GM23248 (cell line): ENCODE measurements around the gene LYSMD3.

Experiments
- EZH2 ChIP-seq: fragments of 200-600 bp; sonication (generic); IDR thresholded peaks from 2 replicates; pipeline ENCODE4 v1.6.1; 2018; ENCODE audit warnings: antibody characterized with exemption, mild to moderate bottlenecking; ENCODE audit not compliant: insufficient read depth, poor library complexity, severe bottlenecking
- EZH2phosphoT487 ChIP-seq: fragments of 200-600 bp; sonication (generic); IDR thresholded peaks from 2 replicates; pipeline ENCODE4 v1.6.1; 2018; ENCODE audit warnings: antibody characterized with exemption, moderate library complexity, mild to moderate bottlenecking, low read depth; ENCODE audit not compliant: insufficient read depth

DNA sequence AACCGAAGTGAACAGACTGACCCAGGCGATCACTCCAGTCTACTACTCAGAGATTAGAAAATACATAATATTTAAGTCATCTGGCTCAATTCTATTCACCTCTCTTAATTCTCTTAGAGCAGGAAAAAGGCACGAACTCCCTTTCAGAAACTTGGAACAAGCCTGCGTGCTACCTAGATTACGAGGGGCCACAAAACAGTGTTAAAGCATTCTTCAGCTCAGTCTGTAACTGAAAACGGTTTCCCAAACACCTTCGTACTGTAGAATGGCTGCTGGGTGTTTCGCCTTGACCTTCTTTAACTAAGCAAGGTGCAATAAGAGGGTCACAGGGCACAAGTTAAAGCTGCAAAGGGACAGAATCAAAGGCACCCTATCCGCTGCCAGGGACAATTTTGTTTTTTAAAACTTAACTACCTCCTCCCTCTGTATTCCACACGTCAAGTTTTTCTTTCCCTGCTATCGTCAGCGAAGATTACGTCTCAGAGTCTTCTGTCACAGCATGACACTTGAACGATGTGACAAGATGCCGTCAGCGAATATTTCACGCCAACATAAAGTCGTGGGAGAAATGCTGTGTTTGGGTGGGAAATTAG is 687 bp downstream of the LYSMD3 start:
- no peak for TF ChIP-seq EZH2phosphoT487
- no peak for TF ChIP-seq EZH2
